Heart left ventricle (tissue), 13 donors: Measurements from ENCODE around the gene ANKRD11.
A peak's percentile ranks its signal among the peaks of the same experiment; 100 is the strongest.

ENCODE experiments used
- CTCF ChIP-seq, 12 donors: fragments of 200-600 bp; sonication (generic) in 4 of 12; IDR thresholded peaks; one replicate each; pipeline versions ENCODE4 v1.5.0 to v1.8.0; 2018 to 2022; ENCODE audit warnings: antibody characterized with exemption in 12 of 12, mild to moderate bottlenecking in 5 of 12
- POLR2A ChIP-seq, 2 donors: fragments of 450-650 bp; IDR thresholded peaks; one replicate each; pipeline ENCODE4 v1.6.1; 2017; ENCODE audit warnings: antibody characterized with exemption in 2 of 2, mild to moderate bottlenecking in 2 of 2, moderate library complexity in 2 of 2
- donor health status: ischemic (EF 13 %, LVEDD 7.1; RV severe dilation, severe dysfunction).
- donor health status: DM: no; HTN: yes; CAD: no.
- donor health status: DM: no; HTN: no; CAD: no.
- donor health status: ischemic (EF 25% LVEDD 6.9; RV normal size, moderate dysfunction).
- donor health status: ischemic (EF 25% LVEDD 5.7; RV mildly dilated, moderate dysfunction).
- donor health status: ischemic (EF 35%, LVEDD 5.7; RV mildly dilated, moderate dysfunction).
- donor health status: nonischemic (EF 11% LVEDD 7.7; RV severe dilation, severe dysfunction).
- donor health status: DM: yes; HTN: yes; CAD: no.
- donor health status: PGD.
- donor health status: ischemic (EF 29% LVEDD 5.4; RV normal size, mild dysfunction).
- donor health status: nonischemic (EF 23%, LVEDD 6.1; RV moderate dilation, normal function).

DNA sequence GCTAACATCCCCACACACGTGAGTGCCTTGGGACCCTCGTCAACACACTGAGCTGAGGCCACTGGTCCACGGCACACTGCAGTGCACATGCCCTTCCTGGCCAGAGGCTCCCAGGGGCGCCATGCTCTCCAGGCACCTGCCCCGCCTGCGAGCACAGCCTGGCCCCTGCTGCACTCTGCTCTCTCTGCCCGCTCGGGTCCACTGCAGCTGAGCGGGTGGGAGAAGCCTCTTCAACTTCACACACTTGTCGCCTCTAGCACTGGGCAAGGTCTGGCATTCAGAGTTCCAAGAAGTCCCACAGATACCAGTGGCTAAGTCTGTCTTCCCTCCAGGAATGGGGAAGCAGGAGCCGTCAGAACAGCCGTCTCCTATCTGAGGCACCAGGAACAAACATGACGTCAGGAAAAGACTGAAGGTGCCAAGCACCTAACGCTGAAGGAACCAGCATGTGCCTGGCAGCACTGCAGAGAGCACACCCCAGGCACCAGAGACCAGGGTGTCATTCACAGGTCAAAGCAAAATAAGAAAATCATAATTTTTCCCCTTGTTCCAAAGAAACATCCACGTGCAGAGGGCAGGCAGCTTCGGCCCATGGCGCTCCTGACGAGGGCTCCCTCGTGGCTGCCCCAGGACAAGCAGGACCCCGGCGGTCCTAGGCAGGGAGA, 189.9 kb downstream of the ANKRD11 start:
- TF ChIP-seq CTCF (IDR thresholded peaks at IDR 0.05) (peak in 3 of 12 donors; percentile 16 to 26 (median 21)), POLR2A (IDR thresholded peaks at IDR 0.05) (no peak)
